A172 (cell line): ENCODE results near the gene TMEM79. TPM values are rescaled to one million over a fixed set of nuclear protein-coding genes. Genes with fewer than 3 reads are reported as not detected.

Source experiments
- DNase-seq: peaks from one replicate; pipeline ENCODE4 v3.0.0-alpha.2; 2015; ENCODE audit warnings: low spot score
- total RNA-seq: library from RNA; depleted of rRNA; stranded (reverse); fragments of >200 nt; shearing (Covaris generic); gene quantifications from 2 replicates; pipeline ENCODE4 v1.2.3, GENCODE V29; 2014; rRNA removed

The TMEM79 gene
- total RNA-seq, 1 experiment from 2014 or later: 8.6 TPM

DNA sequence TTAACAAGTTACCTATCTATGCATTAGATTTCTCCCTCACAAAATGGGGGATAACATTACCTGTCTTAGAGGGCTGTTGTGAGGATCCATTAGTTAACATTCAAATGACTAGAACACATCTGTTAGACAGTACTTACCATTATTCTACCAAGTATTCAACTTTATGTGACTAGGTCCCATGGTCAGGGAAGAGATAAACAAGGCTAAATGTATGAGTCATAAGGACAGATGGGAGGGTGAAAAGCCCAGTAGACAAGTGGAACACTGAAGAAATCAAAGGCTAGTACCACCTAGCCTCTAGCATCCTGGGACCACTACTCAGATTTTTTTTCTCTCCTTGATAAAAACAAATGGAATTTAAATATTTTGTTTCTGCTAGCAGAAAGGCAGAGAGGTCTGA is 24.0 kb downstream of the TMEM79 start:
- DNase-seq: peak; percentile 72

DNA sequence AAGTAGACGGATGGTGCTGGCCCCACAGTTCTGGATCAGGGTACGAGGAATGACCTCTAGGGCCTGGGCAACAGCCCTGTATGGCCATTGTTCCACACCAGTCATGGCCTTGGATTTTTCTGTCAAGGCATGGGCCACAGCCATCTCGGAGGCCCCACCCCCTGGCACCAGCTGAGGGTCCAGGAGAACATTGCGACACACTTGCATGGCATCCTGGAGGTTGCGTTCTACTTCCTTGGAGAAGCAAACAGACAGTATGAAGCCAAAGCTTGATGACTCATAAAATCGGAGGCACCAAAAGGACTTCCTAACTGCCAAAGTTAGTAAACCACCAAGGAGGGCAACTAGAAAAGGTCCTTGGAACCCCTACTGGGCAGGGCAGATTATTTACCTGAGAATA is 26.8 kb downstream of the TMEM79 start:
- peak; percentile 89 for DNase-seq

DNA sequence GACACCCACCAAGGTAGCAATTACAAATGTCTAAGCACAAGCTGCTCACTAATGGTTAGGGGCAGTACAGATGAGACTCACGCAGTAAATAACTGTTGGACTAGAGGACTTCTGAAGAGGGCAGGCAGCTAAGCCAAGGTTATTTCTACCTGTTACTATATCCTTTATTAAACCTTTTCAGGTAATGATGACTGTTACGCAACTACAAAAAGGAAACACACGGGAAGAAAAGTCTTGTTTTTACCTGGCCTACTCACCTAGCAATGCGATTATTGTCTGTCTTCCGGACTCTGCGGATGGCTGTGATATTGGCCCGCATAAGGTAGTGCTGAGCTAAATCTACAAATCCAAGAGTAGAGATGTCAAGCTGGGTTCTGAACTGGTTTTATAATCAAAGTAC is 32.8 kb downstream of the TMEM79 start:
- DNase-seq: no peak

GRCh38 chr1:156319664-156320063 is 35.5 kb downstream of the TMEM79 start:
- peak; percentile 57 for DNase-seq

DNA sequence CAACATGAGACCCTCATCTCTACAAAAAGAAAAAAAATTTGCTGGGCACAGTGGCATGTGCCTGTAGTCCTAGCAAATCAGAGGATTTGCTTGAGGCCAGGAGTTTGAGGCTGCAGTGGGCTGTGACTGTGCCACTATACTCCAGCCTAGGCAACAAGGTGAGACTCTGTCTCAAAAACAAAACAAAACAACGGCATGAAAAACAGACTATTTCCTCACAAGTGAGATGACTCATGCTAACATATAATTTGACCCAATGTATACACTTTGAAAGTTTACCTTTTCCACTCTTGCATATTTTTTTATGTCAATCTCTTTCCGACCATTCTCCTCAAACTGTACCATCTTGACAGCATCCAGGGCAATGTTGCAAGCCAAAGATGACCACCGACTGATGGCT is 36.4 kb downstream of the TMEM79 start:
- no peak for DNase-seq

DNA sequence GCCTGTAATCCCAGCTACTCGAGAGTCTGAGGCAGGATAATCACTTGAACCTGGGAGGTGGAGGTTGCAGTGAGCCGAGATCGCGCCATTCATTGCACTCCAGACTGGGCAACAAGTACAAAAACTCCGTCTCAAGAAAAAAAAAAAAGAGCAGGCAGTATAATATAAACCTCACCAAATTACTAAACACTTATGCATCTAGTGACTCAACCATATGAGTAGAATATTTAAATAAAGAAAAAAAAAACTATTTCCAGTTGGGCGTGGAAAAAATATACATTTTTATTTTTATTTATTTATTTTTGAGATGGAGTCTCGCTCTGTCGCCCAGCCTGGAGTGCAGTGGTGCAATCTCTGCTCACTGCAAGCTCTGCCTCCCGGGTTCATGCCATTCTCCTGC is 39.1 kb downstream of the TMEM79 start:
- peak; percentile 49 for DNase-seq

GRCh38 chr1:156336242-156336641 is 52.1 kb downstream of the TMEM79 start:
- no peak for DNase-seq

DNA sequence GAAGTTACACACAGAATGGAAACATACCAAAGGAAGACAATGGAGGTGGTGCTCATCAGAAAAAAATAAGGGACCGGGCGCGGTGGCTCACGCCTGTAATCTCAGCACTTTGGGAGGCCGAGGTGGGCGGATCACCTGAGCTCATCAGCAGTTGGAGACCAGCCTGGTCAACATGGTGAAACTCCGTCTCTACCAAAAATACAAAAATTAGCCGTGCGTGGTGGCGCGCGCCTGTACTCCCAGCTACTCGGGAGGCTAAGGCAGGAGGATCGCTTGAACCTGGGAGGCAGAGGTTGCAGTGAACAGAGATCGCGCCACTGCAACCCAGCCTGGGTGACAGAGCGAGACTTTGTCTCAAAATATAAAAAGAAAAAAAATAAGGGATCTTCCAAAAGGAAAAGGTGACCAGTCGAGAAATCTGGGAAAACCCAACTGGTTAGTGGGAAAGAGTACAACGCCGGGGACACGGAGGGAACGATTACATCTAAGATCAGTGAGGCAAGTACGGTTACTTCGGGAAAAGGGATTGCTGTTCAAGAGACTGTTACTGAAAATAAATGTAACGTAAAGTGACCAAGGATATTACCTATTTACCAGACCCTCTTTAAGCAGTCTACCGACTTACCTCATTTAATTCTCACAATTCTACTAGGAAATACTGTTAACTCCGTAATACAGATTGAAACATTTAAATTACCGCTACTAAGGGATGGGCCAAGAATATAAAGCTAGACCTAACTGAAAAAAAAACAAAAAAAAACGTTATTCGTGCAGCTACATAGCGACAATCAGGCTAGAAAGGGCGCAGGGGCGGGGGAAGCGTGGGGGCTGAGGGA is 53.1 kb downstream of the TMEM79 start:
- peak; percentile 29 for DNase-seq

DNA sequence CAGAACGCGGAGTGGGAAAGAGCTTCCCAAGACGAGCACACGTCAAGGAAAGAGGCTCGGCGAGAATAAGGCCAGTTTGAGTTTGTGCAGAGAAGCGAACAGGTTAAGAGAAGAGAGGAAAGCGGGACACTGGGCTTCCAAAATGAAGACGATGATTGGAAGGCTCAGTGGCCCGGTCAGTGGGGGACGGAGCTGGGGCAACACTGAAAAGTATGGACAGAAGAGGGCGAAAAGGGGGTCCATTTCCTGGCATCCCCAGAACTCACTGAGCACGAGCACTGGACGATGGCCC is 53.7 kb downstream of the TMEM79 start:
- DNase-seq: no peak

DNA sequence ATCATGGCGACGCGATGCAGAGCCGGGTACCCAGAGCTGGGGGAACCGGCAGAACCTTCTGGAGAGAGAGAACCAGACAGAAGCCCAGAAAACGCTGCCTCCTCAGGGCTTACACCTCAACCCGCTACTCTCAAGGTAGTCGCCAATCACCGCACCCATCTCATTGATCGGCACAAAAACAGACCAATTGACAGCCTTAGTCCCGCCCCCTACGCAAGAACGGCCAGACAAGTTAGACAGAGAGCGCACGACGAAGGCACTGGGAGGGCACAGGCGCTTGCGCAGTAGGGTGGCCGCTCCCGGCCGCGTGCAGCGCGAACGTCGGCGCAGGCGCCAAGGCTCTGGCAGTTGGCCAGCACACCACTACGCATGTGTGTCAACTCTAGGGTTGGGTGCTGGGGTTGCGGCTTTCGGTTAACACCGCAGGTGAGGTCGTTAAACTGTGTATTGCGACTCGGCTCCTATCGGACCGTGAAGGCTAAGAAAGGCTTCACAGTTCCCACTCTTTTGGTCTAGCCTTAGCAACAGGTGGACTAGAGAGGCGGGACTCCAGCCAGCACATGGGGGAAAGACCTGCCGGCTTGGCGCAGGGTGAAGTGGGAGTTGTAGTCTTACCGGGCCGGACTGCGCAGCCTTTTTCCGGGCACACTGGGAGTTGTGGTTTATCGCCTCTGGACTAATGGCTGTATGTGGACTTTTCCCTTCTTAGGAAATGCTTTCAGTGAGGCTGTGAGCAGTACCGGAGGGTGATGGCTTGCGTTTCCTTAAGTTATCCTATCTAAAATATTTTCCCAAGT is 54.3 kb downstream of the TMEM79 start, which contains the start of the genes CCT3 and TSACC:
Gene CCT3, minus strand, starts transcription at position 113 of the 797 bp plus-strand sequence. Its CDS starts 108 bp downstream, at position 5.
Gene TSACC, plus strand, starts transcription at position 347 of the 797 bp plus-strand sequence. CDS start 1,232 bp downstream, outside the sequence.
- DNase-seq: peak; percentile 100

Other genes starting within 250 kb of the TMEM79 start
- 35.9 and 37.1 TPM in 2 replicates for gene UBQLN4, start 230.5 kb upstream of the TMEM79 start, total RNA-seq
- 179 TPM in 2 replicates for gene LAMTOR2, start 229.5 kb upstream of the TMEM79 start, total RNA-seq
- gene RAB25, start 223.2 kb upstream of the TMEM79 start, total RNA-seq: 0.12 TPM in 1 of 2 replicates, not detected in the other
- gene MEX3A, start 201.9 kb upstream of the TMEM79 start, total RNA-seq: 11.2 and 12.5 TPM in 2 replicates
- gene LMNA, start 169.6 kb upstream of the TMEM79 start, total RNA-seq: 1,695 and 2,065 TPM in 2 replicates
- gene SEMA4A, start 130.7 kb upstream of the TMEM79 start, total RNA-seq: 0.31 TPM in 1 of 2 replicates, not detected in the other
- 25.2 and 35.8 TPM in 2 replicates for gene SLC25A44, start 90.2 kb upstream of the TMEM79 start, total RNA-seq
- 184 and 210 TPM in 2 replicates for gene PMF1, start 71.3 kb upstream of the TMEM79 start, total RNA-seq
- 0.34 and 2.3 TPM in 2 replicates for gene BGLAP, start 42.1 kb upstream of the TMEM79 start, total RNA-seq
- 2.0 and 3.1 TPM in 2 replicates for gene PAQR6, start 36.3 kb upstream of the TMEM79 start, total RNA-seq
- gene SMG5, start 1.5 kb upstream of the TMEM79 start, total RNA-seq: 113 and 116 TPM in 2 replicates
- gene GLMP, start 11.4 kb downstream of the TMEM79 start, total RNA-seq: 133 and 135 TPM in 2 replicates
- not detected in 2 replicates for gene VHLL, start 15.0 kb downstream of the TMEM79 start, total RNA-seq
- gene CCT3, start 54.0 kb downstream of the TMEM79 start, total RNA-seq: 1,101 and 1,191 TPM in 2 replicates
- 3.5 and 9.4 TPM in 2 replicates for gene TSACC, start 54.2 kb downstream of the TMEM79 start, total RNA-seq
- gene RHBG, start 84.9 kb downstream of the TMEM79 start, total RNA-seq: not detected in 2 replicates
- 14.6 and 22.2 TPM in 2 replicates for gene MEF2D, start 216.4 kb downstream of the TMEM79 start, total RNA-seq